Tibial nerve (tissue), 4 donors: ENCODE results near the gene KLHL30. TPM values are rescaled to one million over a fixed set of nuclear protein-coding genes. Genes with fewer than 3 reads are reported as not detected.

Experiments
- DNase-seq, 2 donors: peaks; one replicate each; pipeline ENCODE4 v3.0.0-alpha.2; 2019; ENCODE audit warnings: low spot score in 2 of 2
- H3K27ac ChIP-seq, 4 donors: fragments of 200-600 bp; sonication (generic) in 3 of 4; one replicate each; pipeline ENCODE4 v1.5.1; 2017 to 2019; ENCODE audit warnings: mild to moderate bottlenecking in 1 of 4
- H3K27me3 ChIP-seq, 2 donors: fragments of 200-600 bp; sonication (generic) in 1 of 2; one replicate each; pipeline versions ENCODE4 v1.5.1 to v1.6.0; 2017 to 2019
- H3K36me3 ChIP-seq, 3 donors: fragments of 200-600 bp; sonication (generic); one replicate each; pipeline ENCODE4 v1.5.1; 2018 to 2019
- H3K4me1 ChIP-seq, 4 donors: fragments of 200-600 bp; sonication (generic) in 3 of 4; one replicate each; pipeline ENCODE4 v1.5.1; 2017 to 2019
- H3K4me3 ChIP-seq, 4 donors: fragments of 200-600 bp; sonication (generic) in 3 of 4; one replicate each; pipeline ENCODE4 v1.5.1; 2017 to 2019; ENCODE audit warnings: mild to moderate bottlenecking in 1 of 4, moderate library complexity in 1 of 4
- H3K9me3 ChIP-seq, 4 donors: fragments of 200-600 bp; sonication (generic) in 3 of 4; one replicate each; pipeline ENCODE4 v1.5.1; 2017 to 2019
- CTCF ChIP-seq, 5 experiments: fragments of 200-600 bp in 3 of 5; fragments of 450-650 bp in 2 of 5; sonication (generic) in 3 of 5; IDR thresholded peaks; one replicate each; pipeline ENCODE4 v1.5.1; 2016 to 2019; ENCODE audit warnings: antibody characterized with exemption in 5 of 5, mild to moderate bottlenecking in 3 of 5, moderate library complexity in 2 of 5
- EP300 ChIP-seq, 2 donors: sonication (generic); formaldehyde crosslinking; IDR thresholded peaks; one replicate each; pipeline ENCODE4 v1.6.1; 2017; ENCODE audit warnings: antibody characterized with exemption in 2 of 2, mild to moderate bottlenecking in 1 of 2
- POLR2A ChIP-seq, 2 donors: fragments of 450-650 bp; IDR thresholded peaks; one replicate each; pipeline ENCODE4 v1.6.1; 2017; ENCODE audit warnings: antibody characterized with exemption in 2 of 2, mild to moderate bottlenecking in 2 of 2, moderate library complexity in 2 of 2
- WGBS, 2 donors: methylation state at CpG; one replicate each; pipeline ENCODE4 v1.1.5; 2018; 5-methylcytosine and 5-hydroxymethylcytosine counted together
- total RNA-seq, 4 donors: library from RNA; depleted of rRNA; stranded (reverse); fragments of >200 nt; gene quantifications; one replicate each; pipeline ENCODE4 v1.1.0, GENCODE V29; 2016

Gene KLHL30
- total RNA-seq, 4 donors from 2014 or later: 0.63 to 2.1 (median 1.6) TPM

- peak within 1 kb of the TSS in 1 of 4 donors; percentile 58 for H3K27ac ChIP-seq
- DNase-seq: peak in 1 of 2 donors; percentile 1
- 85 to 87% methylated on average over 26 to 36 of the region's 38 CpGs for WGBS, 2 donors
- H3K27me3 ChIP-seq: no peaks in the 10 kb centered on the region
- peaks cover 0 to 15% (median 8%) of the 10 kb centered on the region in 4 donors for H3K4me1 ChIP-seq
- no peak for TF ChIP-seq POLR2A (IDR thresholded peaks at IDR 0.05)
- TF ChIP-seq EP300 (IDR thresholded peaks at IDR 0.05): no peak
- no peak for TF ChIP-seq CTCF (IDR thresholded peaks at IDR 0.05)
- no peaks in the 10 kb centered on the region for H3K9me3 ChIP-seq
- no peak within 1 kb of the TSS for H3K4me3 ChIP-seq
- H3K36me3 ChIP-seq: peaks cover 0 to 10% (median 0%) of the 10 kb centered on the region in 3 donors
These were observed 38.2 kb upstream of the KLHL30 start, which contains the start of gene ESPNL for GRCh38 chr2:238100049-238100820. Gene ESPNL, plus strand, starts transcription at chr2:238100340. Its CDS starts 80 bp downstream, at chr2:238100420.

- Histone ChIP-seq H3K4me3 (no peak overlapping the region), H3K4me1 (peaks cover 0 to 15% (median 8%) of the 10 kb centered on the region in 4 donors), H3K36me3 (peaks cover 0 to 1% (median 0%) of the 10 kb centered on the region in 3 donors), H3K9me3 (no peaks in the 10 kb centered on the region), H3K27me3 (no peaks in the 10 kb centered on the region), H3K27ac (no peak overlapping the region)
- DNase-seq: peak in 1 of 2 donors; percentile 4
- no peak for TF ChIP-seq POLR2A (IDR thresholded peaks at IDR 0.05)
- TF ChIP-seq CTCF (IDR thresholded peaks at IDR 0.05): no peak
- no peak for TF ChIP-seq EP300 (IDR thresholded peaks at IDR 0.05)
- 81 to 82% methylated on average over 13 to 19 of the region's 28 CpGs for WGBS, 2 donors
These were observed 37.4 kb upstream of the KLHL30 start for GRCh38 chr2:238100821-238101771.

- no peaks in the 10 kb centered on the region for H3K27me3 ChIP-seq
- no peak overlapping the region for H3K4me3 ChIP-seq
- TF ChIP-seq EP300 (IDR thresholded peaks at IDR 0.05): no peak
- TF ChIP-seq POLR2A (IDR thresholded peaks at IDR 0.05): no peak
- no peak for TF ChIP-seq CTCF (IDR thresholded peaks at IDR 0.05)
- H3K36me3 ChIP-seq: no peaks in the 10 kb centered on the region
- DNase-seq: peak in 1 of 2 donors; percentile 10
- WGBS, 2 donors: 69 to 88% methylated on average over 12 to 20 of the region's 30 CpGs
- no peaks in the 10 kb centered on the region for H3K9me3 ChIP-seq
- peaks cover 0 to 15% (median 8%) of the 10 kb centered on the region in 4 donors for H3K4me1 ChIP-seq
- no peak overlapping the region for H3K27ac ChIP-seq
These were observed 36.3 kb upstream of the KLHL30 start for GRCh38 chr2:238101891-238102841.

GRCh38 chr2:238102865-238103264 is 35.6 kb upstream of the KLHL30 start:
- TF ChIP-seq EP300 (IDR thresholded peaks at IDR 0.05): no peak
- no peak for TF ChIP-seq CTCF (IDR thresholded peaks at IDR 0.05)
- TF ChIP-seq POLR2A (IDR thresholded peaks at IDR 0.05): no peak
- Histone ChIP-seq H3K4me1 (peaks cover 0 to 15% (median 8%) of the 10 kb centered on the region in 4 donors), H3K27ac (no peak overlapping the region), H3K4me3 (no peak overlapping the region), H3K27me3 (no peaks in the 10 kb centered on the region), H3K9me3 (no peaks in the 10 kb centered on the region), H3K36me3 (no peaks in the 10 kb centered on the region)
- WGBS, 2 donors: 78 to 80% methylated on average over 10 of the region's 10 CpGs
- no peak for DNase-seq
